HG02642 (cell line): Measurements from ENCODE around the gene ESPN.

ENCODE experiments used
- ATAC-seq: cut with Tn5 transposase; IDR thresholded peaks from one replicate; pipeline ENCODE4 v1.9.1; 2021; ENCODE audit warnings: mild to moderate bottlenecking; ENCODE audit not compliant: unreplicated experiment, poor library complexity

Gene ESPN

GRCh38 chr1:6506210-6507036 lies 81.8 kb downstream of the ESPN start:
- ATAC-seq = no peak

GRCh38 chr1:6507037-6507428 lies 82.5 kb downstream of the ESPN start:
- no peak for ATAC-seq

- no peak for ATAC-seq
Measured at GRCh38 chr1:6507461-6507911, 82.9 kb downstream of the ESPN start.

- ATAC-seq = no peak
Measured at GRCh38 chr1:6508154-6508815, 83.7 kb downstream of the ESPN start.

- ATAC-seq = no peak
Measured at GRCh38 chr1:6508816-6509189, 84.2 kb downstream of the ESPN start.

- no peak for ATAC-seq
Measured at GRCh38 chr1:6509220-6509918, 84.8 kb downstream of the ESPN start.

- ATAC-seq = no peak
Measured at GRCh38 chr1:6509919-6510291, 85.3 kb downstream of the ESPN start.

- no peak for ATAC-seq
Measured at GRCh38 chr1:6510493-6510892, 85.9 kb downstream of the ESPN start.
